GM18508 (cell line): ENCODE results near the gene CDKN1C.

Experiments
- ATAC-seq: cut with Tn5 transposase; IDR thresholded peaks from one replicate; pipeline ENCODE4 v1.9.1; 2021; ENCODE audit warnings: moderate number of reproducible peaks; ENCODE audit not compliant: insufficient read depth, unreplicated experiment

Gene CDKN1C

GRCh38 chr11:2885678-2886081 is at the start of gene CDKN1C:
Gene CDKN1C, minus strand, starts transcription at chr11:2885775. Its CDS starts 319 bp downstream, at chr11:2885456.
- no peak for ATAC-seq

DNA sequence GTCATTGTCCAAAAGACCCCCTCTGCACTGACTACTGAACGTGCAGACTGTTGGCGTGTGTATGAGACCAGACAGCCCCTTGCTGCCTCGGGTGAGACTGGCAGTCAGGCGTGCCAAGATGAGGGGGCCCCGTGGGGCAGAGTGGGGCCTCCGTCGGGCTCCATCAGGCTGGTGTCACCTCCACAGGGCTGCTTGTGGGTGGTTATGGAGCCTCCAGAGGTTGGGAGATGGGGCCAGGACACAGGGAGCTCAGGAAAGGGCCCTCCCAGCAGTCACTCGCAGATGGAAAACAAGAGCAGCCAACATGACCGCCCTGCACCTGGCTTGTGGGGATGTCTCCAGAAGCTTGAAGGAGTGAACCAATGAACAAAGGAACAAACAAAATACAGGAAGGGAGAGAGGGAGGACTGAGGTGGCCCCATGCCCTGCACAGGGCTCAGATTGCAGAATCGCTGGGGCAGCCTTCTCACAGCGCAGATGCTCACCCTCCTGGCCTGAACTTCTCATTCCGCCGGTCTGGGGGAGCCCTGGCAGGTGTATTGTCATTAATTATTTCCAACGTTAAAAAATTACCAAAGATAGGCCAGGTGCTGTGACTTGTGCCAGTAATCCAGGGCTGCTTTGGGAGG is 49.1 kb upstream of the CDKN1C start:
- ATAC-seq, result no peak

DNA sequence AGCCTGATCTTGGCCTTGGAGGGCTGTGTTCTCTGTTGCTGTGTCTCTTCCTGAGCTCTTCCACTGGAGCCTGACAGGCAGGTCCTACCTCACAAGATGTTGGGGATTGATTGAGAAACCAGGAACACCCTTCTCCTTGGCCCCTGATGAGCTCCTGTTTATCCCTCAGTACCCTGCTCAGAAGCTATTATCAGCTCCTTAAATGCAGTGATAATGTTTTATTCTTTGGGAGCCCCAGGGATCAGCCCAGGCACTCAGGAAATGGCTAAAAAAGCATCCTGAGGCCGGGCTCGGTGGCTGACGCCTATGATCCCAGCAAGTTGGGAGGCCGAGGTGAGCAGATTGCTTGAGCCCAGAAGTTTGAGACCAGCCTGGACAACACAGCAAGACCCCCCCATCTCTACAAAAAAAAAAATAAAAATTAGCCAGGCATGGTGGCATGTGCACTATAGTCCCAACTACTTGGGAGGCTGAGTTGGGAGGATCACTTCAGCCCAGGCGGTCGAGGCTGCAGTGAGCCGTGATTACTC is 48.5 kb upstream of the CDKN1C start:
- no peak for ATAC-seq

GRCh38 chr11:2933375-2934020 is 47.9 kb upstream of the CDKN1C start:
- no peak for ATAC-seq

- no peak for ATAC-seq
Observed at GRCh38 chr11:2932850-2933251, 47.3 kb upstream of the CDKN1C start.

GRCh38 chr11:2931771-2932738 is 46.5 kb upstream of the CDKN1C start:
- no peak for ATAC-seq

DNA sequence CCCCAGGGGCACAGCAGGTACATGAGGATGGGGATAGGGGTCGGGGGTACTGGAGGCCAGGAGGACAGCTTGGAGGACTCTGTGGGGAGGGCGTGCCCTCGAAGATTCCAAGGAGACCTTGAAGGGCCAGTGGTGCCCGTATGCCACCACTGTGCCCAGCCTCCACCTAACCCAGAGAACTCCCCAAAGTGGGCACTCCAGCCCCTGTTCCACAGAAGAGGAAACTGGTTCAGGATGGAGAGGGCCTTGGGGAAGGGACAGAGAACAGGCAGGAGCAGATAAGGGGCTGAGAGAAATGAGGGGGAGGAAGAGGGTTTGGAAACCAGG is 45.8 kb upstream of the CDKN1C start:
- no peak for ATAC-seq

- ATAC-seq, result no peak
Observed at GRCh38 chr11:2930704-2931419, 45.3 kb upstream of the CDKN1C start.

GRCh38 chr11:2929950-2930703 is 44.6 kb upstream of the CDKN1C start:
- no peak for ATAC-seq

GRCh38 chr11:2929531-2929949 is 44.0 kb upstream of the CDKN1C start:
- no peak for ATAC-seq

DNA sequence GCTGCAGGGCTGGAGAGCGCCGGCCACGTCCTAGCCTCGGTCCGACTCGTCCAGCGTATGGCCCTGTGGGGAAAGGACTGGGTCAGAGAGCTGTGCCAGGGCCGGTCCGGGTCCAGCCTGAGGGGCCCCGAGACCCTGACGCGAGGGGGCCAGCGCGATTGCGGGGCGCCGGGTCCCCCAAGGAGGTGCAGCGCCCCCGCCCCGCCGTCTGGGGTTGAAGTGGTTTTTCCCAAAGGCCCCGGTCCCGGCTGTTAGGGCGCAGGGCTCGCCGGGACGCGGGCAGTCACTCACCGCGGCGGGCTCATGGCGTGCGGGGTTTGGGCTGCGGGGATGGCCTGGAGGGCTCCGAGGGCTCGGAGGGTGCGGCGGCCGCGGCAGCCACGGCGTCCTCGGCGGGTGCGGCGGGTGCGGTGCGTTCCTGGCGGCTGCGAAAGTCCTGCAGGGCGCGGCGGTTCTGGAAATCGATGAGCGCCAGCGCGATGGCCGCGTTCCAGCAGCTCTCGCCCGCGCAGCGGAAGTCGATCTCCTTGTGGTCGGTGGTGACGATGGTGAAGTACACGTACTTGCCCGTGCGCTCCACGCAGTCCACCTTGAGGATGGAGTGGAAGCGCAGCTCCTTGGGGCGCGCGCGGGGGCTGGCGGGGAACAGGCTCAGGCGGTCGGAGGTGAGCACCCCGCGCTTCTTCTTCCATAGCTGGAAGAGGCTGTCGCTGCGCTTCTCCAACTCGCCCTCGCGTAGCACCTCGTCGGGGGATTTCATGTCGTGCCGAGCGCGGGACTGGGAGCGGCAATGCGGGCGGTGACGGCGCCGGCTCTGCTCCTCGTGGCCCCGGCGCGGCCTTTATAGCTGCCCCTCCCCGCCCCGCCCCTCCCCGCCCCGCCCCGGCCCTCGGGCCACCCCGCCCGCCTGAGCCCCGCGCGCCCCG is 43.3 kb upstream of the CDKN1C start, which contains the start of gene PHLDA2:
TSS of gene PHLDA2 (minus strand) at position 816 of the 926 bp plus-strand sequence. CDS start at position 760, 56 bp downstream.
- no peak for ATAC-seq

- ATAC-seq, result no peak
Observed at GRCh38 chr11:2927851-2928604, 42.5 kb upstream of the CDKN1C start.

DNA sequence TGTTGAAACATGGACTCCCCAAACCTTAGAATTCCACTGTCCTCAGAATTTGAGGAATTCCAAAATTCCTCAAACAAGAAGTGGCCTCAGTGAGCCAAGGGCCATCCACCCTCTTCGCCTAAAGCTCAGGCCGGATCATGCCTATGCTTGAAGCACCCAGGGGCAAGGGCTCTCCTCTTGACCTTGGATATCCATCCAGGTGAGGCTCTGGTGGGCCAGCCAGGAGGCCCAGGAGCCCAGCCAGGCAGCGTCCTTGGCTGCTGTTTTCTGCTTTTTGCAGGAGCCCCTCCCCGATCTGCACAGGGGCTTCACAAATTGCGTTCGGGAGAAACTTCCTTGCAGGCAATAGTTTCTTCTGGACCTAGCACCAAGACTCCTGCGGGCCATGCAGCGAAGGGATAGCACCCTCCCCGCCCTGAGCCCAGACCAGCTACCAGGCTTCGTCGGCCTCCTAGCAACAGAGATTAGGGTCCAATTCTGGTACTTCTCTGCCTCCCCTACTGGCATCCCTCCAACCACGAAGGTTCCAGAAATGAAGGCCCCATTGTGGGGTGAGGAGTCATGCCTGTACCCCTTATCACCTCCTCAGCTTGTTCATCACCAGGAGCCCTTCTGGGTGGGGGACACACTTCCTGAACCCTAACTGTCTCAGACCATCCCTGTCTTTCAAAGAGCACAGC is 41.7 kb upstream of the CDKN1C start:
- ATAC-seq, result no peak

DNA sequence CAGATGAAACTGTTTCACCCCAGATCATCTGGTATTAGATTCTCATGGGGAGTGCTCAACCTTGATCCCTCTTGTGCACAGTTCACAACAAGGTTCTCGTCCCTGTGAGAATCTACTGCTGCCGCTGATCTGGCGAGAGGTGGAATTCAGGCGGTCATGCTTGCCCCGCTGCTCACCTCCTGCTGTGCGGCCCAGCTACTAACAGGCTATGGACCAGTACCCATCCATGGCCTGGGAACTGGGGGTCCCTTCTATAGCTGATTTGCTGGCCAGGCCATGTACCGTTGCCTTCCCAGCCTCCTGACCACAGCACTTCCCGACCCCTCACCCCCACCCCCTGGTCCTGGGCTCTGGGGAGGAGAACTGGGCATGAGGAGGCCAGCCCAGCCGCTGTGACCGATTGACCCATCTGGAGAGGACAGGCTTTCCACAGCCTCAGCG is 41.1 kb upstream of the CDKN1C start:
- no peak for ATAC-seq

DNA sequence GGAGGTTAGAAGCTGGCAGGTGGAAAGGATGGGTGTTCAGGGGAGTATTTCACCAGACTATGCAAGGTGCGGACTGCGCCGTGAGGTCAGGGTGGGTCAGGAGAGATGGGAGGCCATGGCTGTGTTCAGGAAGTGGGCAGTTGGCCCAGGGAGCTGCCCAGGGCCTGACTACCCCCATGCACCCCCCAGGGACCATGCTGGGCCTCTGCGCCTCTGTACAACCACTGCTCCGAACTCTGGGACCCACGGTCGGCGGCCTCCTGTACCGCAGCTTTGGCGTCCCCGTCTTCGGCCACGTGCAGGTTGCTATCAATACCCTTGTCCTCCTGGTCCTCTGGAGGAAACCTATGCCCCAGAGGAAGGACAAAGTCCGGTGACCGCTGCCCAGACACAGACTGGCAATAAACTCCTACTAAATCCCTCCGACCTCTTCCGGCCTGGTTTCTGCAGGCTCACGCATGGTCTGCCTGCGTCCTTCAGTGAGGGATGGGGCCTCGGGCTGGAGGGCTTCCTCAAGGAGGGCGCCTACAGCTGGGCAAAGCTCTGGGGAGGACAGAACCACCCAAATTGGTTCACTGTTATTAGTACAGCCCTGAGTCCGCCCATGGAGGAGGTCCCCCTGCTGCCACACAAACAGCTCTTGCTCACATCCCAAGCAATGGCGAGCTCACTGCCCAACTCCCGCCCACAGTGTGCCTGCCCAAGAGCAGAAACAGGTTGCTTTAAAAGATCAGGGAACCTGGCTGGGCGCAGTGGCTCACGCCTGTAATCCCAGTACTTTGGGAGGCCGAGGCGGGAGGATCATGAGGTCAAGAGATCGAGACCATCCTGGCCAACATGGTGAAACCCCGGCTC is 39.5 kb upstream of the CDKN1C start:
- no peak for ATAC-seq

DNA sequence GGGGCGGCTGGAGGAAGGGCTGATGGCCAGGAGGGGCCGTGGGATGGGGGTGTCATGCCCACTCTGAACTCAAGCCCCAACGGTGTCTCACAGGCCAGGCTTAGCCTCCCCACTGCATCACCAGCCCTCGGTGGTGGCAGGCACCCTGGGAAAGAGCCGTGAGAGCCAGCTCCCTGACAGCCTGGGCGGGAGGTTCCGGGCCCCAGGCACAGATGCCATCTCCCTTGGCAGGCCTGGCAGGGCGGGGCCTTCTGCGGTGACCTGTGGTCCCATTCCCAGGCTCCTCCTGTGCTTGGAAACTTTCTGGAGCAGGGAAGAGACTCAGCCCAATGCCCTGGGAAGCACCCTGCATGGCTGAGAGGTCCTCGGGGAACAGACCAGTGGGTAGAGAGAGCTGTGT is 38.8 kb upstream of the CDKN1C start:
- ATAC-seq, result no peak
